ENCODE data around the gene TRPM7.
A peak's percentile ranks its signal among the peaks of the same experiment; 100 is the strongest.

Gene TRPM7

GRCh38 chr15:50687302-50687902 lies 805 bp upstream of the TRPM7 start:
- no peak for DNase-seq (ENCODE audit: insufficient read length, low spot score)
- FAIRE-seq, result no peak
- TF ChIP-seq POLR2A (IDR thresholded peaks at IDR 0.05; ENCODE audit: low read depth, low read length), result no peak

- peak; percentile 13 for DNase-seq (ENCODE audit: insufficient read length, low spot score)
- no peak for TF ChIP-seq POLR2A (IDR thresholded peaks at IDR 0.05; ENCODE audit: low read depth, low read length)
- no peak for FAIRE-seq
Measured at GRCh38 chr15:50685976-50686468, 575 bp downstream of the TRPM7 start.

- FAIRE-seq (no peak), DNase-seq (ENCODE audit: insufficient read length, low spot score) (no peak)
- TF ChIP-seq POLR2A (IDR thresholded peaks at IDR 0.05; ENCODE audit: low read depth, low read length), result no peak
Measured at GRCh38 chr15:50685191-50685975, 1.2 kb downstream of the TRPM7 start.

DNA sequence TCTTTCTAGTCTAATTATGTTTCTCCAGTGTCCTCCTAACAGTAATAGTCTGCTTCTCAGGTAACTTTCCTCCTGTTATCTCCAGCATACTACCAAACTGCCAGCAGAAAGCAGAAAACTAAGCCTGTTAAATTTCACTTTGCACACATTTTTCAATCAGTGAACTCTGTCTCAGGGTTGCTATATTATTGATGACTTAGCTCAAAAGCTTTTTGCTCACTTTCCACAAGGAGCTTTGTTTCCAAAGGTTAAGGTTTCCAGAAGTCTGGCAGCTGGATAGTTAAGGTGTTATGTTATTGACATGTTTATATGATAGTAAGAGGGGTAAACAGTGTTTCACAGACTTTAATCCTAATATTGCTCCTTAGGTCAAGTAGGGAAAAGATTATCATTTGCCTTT lies 5.1 kb downstream of the TRPM7 start:
- FAIRE-seq (no peak), DNase-seq (ENCODE audit: insufficient read length, low spot score) (no peak)
- TF ChIP-seq POLR2A (IDR thresholded peaks at IDR 0.05; ENCODE audit: low read depth, low read length), result no peak

- peak; percentile 27 for FAIRE-seq
- DNase-seq (ENCODE audit: insufficient read length, low spot score), result peak; percentile 14
- TF ChIP-seq POLR2A (IDR thresholded peaks at IDR 0.05; ENCODE audit: low read depth, low read length), result no peak
Measured at GRCh38 chr15:50676799-50677483, 9.7 kb downstream of the TRPM7 start.

GRCh38 chr15:50675535-50676144 lies 11.0 kb downstream of the TRPM7 start:
- FAIRE-seq, result no peak
- DNase-seq (ENCODE audit: insufficient read length, low spot score), result no peak

GRCh38 chr15:50670115-50670514 lies 16.5 kb downstream of the TRPM7 start:
- TF ChIP-seq POLR2A (IDR thresholded peaks at IDR 0.05; ENCODE audit: low read depth, low read length), result no peak
- FAIRE-seq (no peak), DNase-seq (ENCODE audit: insufficient read length, low spot score) (no peak)

More at GRCh38 chr15:50675535-50676144, 11.0 kb downstream of the TRPM7 start:
- no peak for TF ChIP-seq POLR2A (IDR thresholded peaks at IDR 0.05; ENCODE audit: low read depth, low read length)

- FAIRE-seq (no peak), DNase-seq (ENCODE audit: insufficient read length, low spot score) (no peak)
- TF ChIP-seq POLR2A (IDR thresholded peaks at IDR 0.05; ENCODE audit: low read depth, low read length), result no peak
Measured at GRCh38 chr15:50669611-50670010, 17.0 kb downstream of the TRPM7 start.

DNA sequence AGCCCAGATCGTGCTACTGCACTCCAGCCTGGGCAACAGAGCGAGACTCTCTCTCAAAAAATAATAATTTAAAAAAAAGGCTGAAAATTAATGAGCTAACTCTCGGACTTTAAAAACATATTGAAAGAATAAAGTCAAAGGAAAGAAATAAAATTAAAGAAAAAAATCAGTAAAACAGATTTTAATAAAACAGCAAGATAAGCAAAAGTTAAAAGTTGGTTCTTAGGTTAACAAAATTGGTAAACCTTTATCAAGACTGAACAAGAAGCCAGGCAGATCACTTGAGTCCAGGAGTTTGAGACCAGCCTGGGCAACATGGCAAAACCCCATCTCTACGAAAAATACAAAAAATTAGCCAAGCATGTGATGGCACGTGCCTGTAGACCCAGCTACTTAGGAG lies 20.7 kb downstream of the TRPM7 start:
- FAIRE-seq (no peak), DNase-seq (ENCODE audit: insufficient read length, low spot score) (no peak)
- no peak for TF ChIP-seq POLR2A (IDR thresholded peaks at IDR 0.05; ENCODE audit: low read depth, low read length)

DNA sequence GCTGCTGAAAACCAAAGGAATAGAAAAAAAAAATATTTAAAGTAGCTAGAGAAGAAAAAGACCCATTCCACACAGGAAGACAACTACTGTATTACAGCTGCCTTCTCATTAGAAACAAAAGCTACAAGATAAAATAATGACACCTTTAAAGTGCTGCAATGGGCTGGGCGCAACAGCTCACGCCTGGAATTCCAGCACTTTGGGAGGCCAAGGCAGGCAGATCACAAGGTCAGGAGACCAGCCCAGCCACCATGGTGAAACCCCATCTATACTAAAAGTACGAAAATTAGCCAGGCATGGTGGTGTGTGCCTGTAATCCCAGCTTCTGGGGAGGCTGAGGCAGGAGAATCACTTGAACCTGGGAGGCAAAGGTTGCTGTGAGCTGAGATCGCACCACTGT lies 31.0 kb downstream of the TRPM7 start:
- no peak for TF ChIP-seq POLR2A (IDR thresholded peaks at IDR 0.05; ENCODE audit: low read depth, low read length)
- no peak for FAIRE-seq

DNA sequence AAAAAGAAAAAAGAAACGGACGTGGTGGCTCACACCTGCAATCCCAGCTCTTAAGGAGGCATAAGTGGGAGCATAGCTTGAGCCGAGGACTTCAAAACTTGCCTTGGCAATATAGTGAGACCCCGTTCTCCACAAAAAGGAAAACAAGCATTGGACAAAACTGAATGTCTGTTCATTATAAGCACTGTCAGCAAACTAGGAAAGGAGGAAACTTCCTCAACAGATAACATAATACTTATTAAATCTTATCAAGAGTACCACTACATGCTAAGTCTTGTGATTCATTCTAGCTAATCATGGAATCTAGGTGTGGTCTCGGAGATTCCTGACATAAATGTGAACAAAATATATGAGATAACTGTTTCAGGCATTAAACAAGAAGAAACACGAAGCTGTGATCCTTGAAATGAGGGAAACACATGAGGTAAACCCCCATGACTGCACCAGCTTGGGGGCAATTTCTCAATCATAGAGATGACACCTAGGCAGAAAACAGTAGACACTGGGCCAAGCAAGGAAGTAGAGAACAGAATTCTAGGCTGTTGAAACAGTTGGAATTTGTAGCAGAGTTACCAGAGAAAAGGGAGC lies 33.3 kb downstream of the TRPM7 start:
- no peak for DNase-seq (ENCODE audit: insufficient read length, low spot score)
- no peak for TF ChIP-seq POLR2A (IDR thresholded peaks at IDR 0.05; ENCODE audit: low read depth, low read length)
- FAIRE-seq, result no peak

More for the DNA sequence above, 31.0 kb downstream of the TRPM7 start:
- no peak for DNase-seq (ENCODE audit: insufficient read length, low spot score)

DNA sequence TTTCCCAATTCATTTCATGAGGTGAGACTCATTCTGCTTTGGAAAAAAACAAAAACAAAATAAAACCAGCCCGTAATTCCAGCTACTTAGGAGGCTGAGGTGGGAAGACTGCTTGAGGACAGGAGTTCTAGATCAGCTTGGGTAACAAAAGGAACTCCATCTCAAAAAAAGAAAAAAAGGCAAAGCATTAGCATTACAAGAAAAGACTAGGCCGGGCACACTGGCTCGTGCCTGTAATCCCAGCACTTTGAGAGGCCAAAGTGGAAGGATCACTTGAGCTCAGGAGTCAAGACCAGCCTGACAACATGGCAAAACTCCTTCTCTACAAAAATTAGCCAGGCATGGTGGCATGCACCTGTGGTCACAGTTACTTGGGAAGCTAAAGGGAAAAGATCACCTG lies 33.9 kb downstream of the TRPM7 start:
- FAIRE-seq (no peak), DNase-seq (ENCODE audit: insufficient read length, low spot score) (no peak)
- no peak for TF ChIP-seq POLR2A (IDR thresholded peaks at IDR 0.05; ENCODE audit: low read depth, low read length)

DNA sequence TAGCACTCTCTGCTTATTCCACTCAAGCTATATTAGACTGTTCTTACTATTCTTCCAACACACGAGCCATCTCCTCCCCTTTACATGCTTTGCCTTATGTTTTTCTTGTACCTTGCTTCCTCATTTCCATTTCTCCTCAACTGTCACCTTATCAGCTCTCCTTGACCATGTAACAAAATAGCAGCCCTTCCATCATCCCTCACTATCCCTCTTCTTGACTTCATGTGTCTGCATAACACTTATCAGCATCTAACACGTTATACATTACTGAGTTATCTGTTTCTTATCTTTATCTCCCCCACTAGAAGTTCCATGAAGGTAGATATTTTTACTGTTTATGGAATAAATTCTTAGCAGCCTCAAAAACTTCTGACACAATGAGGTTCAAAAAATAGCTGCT lies 45.3 kb downstream of the TRPM7 start:
- DNase-seq (ENCODE audit: insufficient read length, low spot score), result no peak
- no peak for FAIRE-seq
- no peak for TF ChIP-seq POLR2A (IDR thresholded peaks at IDR 0.05; ENCODE audit: low read depth, low read length)

DNA sequence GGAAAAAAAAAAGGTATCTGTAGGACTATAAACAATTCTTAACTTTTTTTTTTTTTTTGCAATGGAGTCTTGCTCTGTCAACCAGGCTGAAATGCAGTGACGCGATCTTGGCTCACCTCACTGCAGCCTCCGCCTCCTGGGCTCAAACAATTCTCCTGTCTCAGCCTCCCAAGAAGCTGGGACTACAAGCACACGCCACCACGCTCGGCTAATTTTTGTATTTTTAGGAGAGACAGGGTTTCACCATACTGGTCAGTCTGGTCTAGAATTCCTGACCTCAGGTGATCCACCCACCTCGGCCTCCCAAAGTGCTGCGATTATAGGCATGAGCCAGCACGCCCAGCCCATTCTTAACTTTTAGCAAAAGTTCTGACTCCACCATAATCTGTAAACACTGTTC lies 50.5 kb downstream of the TRPM7 start:
- DNase-seq (ENCODE audit: insufficient read length, low spot score) (no peak), FAIRE-seq (no peak)
- TF ChIP-seq POLR2A (IDR thresholded peaks at IDR 0.05; ENCODE audit: low read depth, low read length), result no peak
